ENCODE data around the gene GPAT2.
"Not testable (repeated sequence)": the region's sequence is repeated elsewhere in the genome, so short reads cannot be mapped to it uniquely, and the experiment has no call there.

GPAT2 gene, protein sequence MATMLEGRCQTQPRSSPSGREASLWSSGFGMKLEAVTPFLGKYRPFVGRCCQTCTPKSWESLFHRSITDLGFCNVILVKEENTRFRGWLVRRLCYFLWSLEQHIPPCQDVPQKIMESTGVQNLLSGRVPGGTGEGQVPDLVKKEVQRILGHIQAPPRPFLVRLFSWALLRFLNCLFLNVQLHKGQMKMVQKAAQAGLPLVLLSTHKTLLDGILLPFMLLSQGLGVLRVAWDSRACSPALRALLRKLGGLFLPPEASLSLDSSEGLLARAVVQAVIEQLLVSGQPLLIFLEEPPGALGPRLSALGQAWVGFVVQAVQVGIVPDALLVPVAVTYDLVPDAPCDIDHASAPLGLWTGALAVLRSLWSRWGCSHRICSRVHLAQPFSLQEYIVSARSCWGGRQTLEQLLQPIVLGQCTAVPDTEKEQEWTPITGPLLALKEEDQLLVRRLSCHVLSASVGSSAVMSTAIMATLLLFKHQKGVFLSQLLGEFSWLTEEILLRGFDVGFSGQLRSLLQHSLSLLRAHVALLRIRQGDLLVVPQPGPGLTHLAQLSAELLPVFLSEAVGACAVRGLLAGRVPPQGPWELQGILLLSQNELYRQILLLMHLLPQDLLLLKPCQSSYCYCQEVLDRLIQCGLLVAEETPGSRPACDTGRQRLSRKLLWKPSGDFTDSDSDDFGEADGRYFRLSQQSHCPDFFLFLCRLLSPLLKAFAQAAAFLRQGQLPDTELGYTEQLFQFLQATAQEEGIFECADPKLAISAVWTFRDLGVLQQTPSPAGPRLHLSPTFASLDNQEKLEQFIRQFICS

DNA sequence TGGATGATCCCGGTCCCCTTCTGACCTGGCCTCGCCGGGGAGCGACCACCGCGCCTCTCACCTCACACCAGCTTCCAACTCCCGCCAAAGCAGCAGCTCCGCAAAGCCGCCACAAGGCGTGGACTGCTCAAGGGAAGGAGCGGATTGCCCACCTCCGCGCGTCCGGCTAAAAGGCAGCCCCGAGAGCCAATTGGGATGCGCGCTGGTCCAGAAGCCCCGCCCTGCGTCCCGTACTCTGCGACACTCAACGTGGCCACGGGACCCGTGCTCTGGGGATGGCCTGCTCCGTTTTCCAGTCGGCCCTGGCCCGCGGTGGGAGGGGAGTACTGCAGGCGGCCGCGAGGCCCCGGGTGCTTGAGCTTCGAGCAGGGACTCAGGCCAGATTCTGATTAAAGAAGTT lies at the start of gene GPAT2:
Gene GPAT2 (minus strand): TSS at position 125 of the 400 bp plus-strand sequence. CDS start 2,557 bp downstream, outside the sequence.
- not testable (repeated sequence) for H3K4me2 ChIP-seq; H3K4me1 ChIP-seq (ENCODE audit: low read depth, poor library complexity, severe bottlenecking); H3K27ac ChIP-seq; H3K36me3 ChIP-seq (ENCODE audit: insufficient read depth); H3K79me2 ChIP-seq (ENCODE audit: insufficient read depth, low read depth); H4K20me1 ChIP-seq (ENCODE audit: insufficient read depth); H3K27me3 ChIP-seq (ENCODE audit: insufficient read depth, low read depth); H3K4me3 ChIP-seq (IDR thresholded peaks at IDR 0.05; ENCODE audit: insufficient read depth, low read depth, low read length); H2AFZ ChIP-seq (ENCODE audit: low read depth); H3K9ac ChIP-seq

DNA sequence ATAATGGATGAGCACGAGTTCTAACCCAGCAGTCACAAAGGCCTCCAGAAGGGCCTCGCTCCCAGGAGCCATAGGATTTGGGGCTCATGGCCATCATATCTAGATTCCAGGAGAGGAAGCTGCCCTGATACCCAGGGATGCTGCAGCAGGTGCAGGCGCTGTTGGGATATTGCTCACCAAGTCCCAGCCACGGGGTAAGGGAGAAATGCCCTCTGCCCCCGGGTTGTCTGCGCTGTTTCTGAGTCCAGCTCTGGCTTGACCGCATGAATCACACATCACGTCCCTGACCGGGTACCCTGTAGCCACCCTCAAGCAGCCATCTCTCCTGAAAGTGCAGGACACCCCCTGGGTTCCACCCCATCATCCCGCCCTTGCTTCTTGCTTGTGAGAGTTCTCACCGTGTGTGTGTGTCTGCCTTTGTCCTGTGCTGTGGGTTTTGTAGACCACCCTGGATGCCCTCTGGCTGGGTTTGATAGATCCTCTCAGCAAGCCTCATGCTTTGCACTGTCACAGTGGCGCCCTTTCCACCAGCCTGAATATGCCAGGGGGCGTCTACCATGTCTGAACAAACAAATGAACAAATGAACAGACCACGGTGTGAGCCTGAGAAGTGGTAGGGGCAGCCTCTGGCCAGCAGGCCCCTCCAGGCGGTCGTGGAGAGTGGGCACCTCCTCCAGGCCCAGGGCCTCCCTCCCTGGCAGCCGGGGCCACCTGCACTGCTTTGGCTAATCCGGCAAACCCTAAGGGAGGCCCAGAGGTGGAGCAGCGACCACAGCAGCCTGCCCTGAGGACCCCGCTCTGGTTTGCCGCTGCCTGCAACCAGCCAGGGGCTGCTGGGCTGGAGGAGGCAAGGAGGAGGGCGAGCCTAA lies 49.5 kb upstream of the GPAT2 start:
- Histone ChIP-seq H3K4me1 (ENCODE audit: low read depth, poor library complexity, severe bottlenecking) (no peaks in the 10 kb centered on the region), H3K4me3 (IDR thresholded peaks at IDR 0.05; ENCODE audit: insufficient read depth, low read depth, low read length) (no peak overlapping the region), H3K9ac (no peak overlapping the region), H2AFZ (ENCODE audit: low read depth) (no peak overlapping the region), H3K27me3 (ENCODE audit: insufficient read depth, low read depth) (no peaks in the 10 kb centered on the region), H3K79me2 (ENCODE audit: insufficient read depth, low read depth) (no peaks in the 10 kb centered on the region), H3K36me3 (ENCODE audit: insufficient read depth) (no peaks in the 10 kb centered on the region), H4K20me1 (ENCODE audit: insufficient read depth) (no peaks in the 10 kb centered on the region), H3K27ac (no peak overlapping the region), H3K4me2 (no peak overlapping the region)
- TF ChIP-seq, protein P1, sequence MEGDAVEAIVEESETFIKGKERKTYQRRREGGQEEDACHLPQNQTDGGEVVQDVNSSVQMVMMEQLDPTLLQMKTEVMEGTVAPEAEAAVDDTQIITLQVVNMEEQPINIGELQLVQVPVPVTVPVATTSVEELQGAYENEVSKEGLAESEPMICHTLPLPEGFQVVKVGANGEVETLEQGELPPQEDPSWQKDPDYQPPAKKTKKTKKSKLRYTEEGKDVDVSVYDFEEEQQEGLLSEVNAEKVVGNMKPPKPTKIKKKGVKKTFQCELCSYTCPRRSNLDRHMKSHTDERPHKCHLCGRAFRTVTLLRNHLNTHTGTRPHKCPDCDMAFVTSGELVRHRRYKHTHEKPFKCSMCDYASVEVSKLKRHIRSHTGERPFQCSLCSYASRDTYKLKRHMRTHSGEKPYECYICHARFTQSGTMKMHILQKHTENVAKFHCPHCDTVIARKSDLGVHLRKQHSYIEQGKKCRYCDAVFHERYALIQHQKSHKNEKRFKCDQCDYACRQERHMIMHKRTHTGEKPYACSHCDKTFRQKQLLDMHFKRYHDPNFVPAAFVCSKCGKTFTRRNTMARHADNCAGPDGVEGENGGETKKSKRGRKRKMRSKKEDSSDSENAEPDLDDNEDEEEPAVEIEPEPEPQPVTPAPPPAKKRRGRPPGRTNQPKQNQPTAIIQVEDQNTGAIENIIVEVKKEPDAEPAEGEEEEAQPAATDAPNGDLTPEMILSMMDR (conservative IDR thresholded peaks at IDR 0.05; ENCODE audit: low read depth, low read length), result no peak

DNA sequence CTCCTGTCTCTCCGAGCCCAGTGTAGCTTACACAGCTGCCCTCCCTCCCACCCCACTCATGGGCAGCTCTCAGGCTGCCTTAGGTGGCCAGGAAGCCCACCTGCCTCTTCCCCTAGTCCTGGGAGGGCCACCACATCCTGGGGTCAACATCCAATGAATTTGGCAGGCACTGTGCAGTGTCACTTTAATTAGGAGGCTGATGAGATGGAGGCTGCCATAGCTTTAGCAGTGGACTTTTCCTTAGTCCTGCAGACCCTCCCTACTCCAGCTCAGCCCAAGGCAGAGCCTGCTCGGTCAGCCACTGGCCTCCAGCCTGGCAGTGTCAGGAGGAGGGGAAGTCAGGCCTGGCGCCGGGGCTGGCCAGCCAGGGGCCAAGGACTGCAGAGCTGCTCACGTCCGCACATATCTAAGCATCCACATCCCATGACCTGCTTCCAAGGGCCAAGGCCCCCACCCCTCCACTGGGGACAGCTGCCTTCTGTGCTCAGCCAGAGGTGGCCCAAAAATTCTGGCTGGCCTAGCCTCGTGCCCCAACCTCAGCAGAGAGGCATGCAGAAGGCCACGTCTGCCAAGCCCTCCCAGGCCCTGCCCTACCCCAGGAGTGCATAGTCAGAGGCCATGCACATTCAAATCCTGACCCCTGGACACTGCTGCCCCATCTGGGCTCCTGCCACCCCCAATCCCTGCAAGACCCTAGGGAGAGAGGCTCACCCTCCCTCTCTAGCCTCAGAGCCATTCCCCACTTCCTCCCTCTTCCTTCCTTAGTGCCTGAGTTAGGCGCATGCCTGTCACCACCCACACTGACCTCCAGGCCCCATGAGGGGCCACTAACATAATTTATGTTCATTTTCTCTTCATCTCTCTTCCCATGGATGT lies 48.6 kb upstream of the GPAT2 start:
- H3K27me3 ChIP-seq (ENCODE audit: insufficient read depth, low read depth), result no peaks in the 10 kb centered on the region
- no peak overlapping the region for H3K4me3 ChIP-seq (IDR thresholded peaks at IDR 0.05; ENCODE audit: insufficient read depth, low read depth, low read length)
- no peaks in the 10 kb centered on the region for H4K20me1 ChIP-seq (ENCODE audit: insufficient read depth)
- no peaks in the 10 kb centered on the region for H3K79me2 ChIP-seq (ENCODE audit: insufficient read depth, low read depth)
- H3K9ac ChIP-seq, result no peak overlapping the region
- no peaks in the 10 kb centered on the region for H3K36me3 ChIP-seq (ENCODE audit: insufficient read depth)
- no peak overlapping the region for H3K27ac ChIP-seq
- no peak overlapping the region for H3K4me2 ChIP-seq
- no peak overlapping the region for H2AFZ ChIP-seq (ENCODE audit: low read depth)
- TF ChIP-seq, protein P1 (conservative IDR thresholded peaks at IDR 0.05; ENCODE audit: low read depth, low read length), result no peak
- no peaks in the 10 kb centered on the region for H3K4me1 ChIP-seq (ENCODE audit: low read depth, poor library complexity, severe bottlenecking)

DNA sequence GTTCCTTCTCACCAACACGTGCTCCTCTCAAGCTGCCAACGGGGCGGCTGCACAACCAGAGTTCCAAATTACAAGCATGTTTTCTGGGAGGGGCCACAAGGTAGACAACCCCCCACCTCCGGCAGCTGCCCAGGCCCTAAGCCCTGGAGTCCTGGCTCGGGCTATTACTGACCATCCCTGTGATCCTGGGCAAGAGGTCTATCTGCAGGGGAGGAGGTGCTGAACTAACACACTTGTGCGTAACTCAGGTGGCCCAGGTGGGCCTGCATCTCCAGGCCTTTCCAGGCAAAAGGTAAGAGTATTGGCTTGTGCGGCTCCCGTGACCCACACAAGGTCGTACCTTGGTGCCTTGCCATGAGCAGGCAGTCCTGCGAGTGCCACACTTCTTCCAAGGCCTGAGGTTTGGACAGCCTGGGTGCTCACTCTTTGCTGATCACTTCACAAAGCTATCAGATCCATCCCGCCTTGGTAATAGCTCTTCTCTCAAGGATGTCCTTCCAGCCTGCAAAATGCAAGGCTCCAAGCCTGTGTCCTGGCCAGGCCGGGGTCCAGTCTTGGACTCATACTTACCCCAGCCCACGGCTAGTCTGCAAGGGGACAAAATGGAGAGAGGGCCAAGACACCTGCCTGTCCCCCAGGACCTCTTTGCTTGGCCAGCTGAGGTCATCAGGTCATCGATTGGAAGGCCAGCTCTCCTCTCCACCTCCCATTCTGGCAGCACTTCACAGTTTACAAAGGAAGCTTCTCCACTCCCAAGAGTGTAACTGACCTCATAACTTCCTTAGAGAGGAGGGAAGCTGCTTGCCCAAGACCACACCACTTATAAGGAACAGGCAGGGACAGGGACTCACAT lies 47.7 kb upstream of the GPAT2 start:
- H3K79me2 ChIP-seq (ENCODE audit: insufficient read depth, low read depth), result no peaks in the 10 kb centered on the region
- TF ChIP-seq, protein P1 (conservative IDR thresholded peaks at IDR 0.05; ENCODE audit: low read depth, low read length), result no peak
- no peak overlapping the region for H2AFZ ChIP-seq (ENCODE audit: low read depth)
- no peaks in the 10 kb centered on the region for H3K4me1 ChIP-seq (ENCODE audit: low read depth, poor library complexity, severe bottlenecking)
- H3K36me3 ChIP-seq (ENCODE audit: insufficient read depth), result no peaks in the 10 kb centered on the region
- H4K20me1 ChIP-seq (ENCODE audit: insufficient read depth), result no peaks in the 10 kb centered on the region
- no peak overlapping the region for H3K4me3 ChIP-seq (IDR thresholded peaks at IDR 0.05; ENCODE audit: insufficient read depth, low read depth, low read length)
- H3K27ac ChIP-seq, result no peak overlapping the region
- no peaks in the 10 kb centered on the region for H3K27me3 ChIP-seq (ENCODE audit: insufficient read depth, low read depth)
- no peak overlapping the region for H3K9ac ChIP-seq
- H3K4me2 ChIP-seq, result no peak overlapping the region
